GM21528 (cell line): ENCODE measurements around the gene NAA38.
"Not testable (repeated sequence)": the region's sequence is repeated elsewhere in the genome, so short reads cannot be mapped to it uniquely, and the experiment has no call there.

ENCODE experiments used
- ATAC-seq: cut with Tn5 transposase; IDR thresholded peaks from one replicate; pipeline ENCODE4 v1.9.1; 2021; ENCODE audit warnings: mild to moderate bottlenecking, moderate library complexity; ENCODE audit not compliant: unreplicated experiment, low FRiP score

The NAA38 gene

GRCh38 chr17:7882629-7883028 is 25.3 kb upstream of the NAA38 start:
- no peak for ATAC-seq

- no peak for ATAC-seq
Observed at GRCh38 chr17:7882068-7882467, 24.7 kb upstream of the NAA38 start.

- no peak for ATAC-seq
Observed at GRCh38 chr17:7881276-7882054, 24.1 kb upstream of the NAA38 start.

- no peak for ATAC-seq
Observed at GRCh38 chr17:7880076-7880868, 22.9 kb upstream of the NAA38 start.

GRCh38 chr17:7878234-7878633 is 20.9 kb upstream of the NAA38 start:
- ATAC-seq, result no peak

DNA sequence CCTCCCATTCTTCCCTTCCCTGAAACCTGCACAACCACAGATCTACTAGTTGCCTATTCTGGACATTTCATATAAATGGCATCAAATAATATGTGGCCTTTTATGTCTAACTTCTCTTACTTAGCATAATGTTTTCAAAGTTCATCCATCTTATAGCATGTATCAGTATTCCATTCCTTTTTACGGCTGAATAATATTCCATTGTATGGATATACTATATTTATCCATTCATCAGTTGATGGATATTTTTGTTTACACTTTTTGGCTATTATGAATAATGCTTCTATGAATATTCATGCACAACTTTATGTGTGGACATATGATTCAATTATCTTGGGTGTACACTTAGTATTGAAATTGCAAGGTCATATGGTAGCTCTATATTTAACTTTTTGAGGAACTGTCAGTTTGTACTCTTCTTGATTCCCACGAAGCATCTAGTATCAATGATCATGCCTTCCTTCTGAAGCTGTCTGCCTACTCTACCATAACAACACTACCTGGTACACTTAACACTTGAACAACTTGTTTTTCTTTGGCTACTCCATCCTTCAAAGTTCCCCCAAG is 18.5 kb upstream of the NAA38 start:
- no peak for ATAC-seq

DNA sequence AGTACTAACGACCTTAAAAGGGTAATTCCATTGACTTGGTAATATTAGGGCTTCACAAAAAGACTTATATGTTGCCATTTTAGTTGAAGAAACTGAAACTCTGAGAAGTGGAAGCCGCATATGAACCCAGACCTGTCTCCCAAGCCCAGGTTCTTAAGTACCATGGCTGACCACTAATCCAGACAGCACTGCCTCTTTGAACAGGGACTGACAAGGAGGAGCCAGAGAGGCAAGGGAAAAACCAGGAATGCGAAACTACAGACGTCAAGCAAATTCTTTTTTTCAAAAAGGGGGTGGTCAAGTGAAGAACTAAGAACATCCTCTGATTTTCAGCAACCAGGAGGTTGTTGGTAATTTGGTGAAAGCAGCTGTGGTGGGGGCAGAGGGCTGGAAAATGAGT is 15.7 kb upstream of the NAA38 start:
- ATAC-seq, result no peak

- no peak for ATAC-seq
Observed at GRCh38 chr17:7867881-7868329, 10.5 kb upstream of the NAA38 start.

GRCh38 chr17:7864995-7865650 is 7.8 kb upstream of the NAA38 start:
- ATAC-seq, result no peak

GRCh38 chr17:7864384-7864783 is 7.0 kb upstream of the NAA38 start:
- ATAC-seq, result not testable (repeated sequence)

- ATAC-seq, result no peak
Observed at GRCh38 chr17:7862692-7863437, 5.5 kb upstream of the NAA38 start.

GRCh38 chr17:7859028-7859427 is 1.7 kb upstream of the NAA38 start:
- no peak for ATAC-seq

DNA sequence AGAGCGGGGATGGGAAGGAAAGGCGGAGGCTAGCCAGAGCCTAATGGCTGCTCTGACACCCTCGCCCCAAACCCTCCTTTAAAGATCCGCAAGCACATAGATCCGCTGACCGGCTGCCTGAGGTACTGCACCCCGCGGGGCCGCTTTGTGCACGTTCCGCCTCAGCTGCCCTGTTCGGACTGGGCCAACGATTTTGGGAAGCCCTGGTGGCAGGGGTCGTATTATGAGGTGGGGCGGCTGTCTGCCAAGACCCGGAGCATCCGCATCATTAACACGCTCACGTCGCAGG is 1.1 kb upstream of the NAA38 start:
- no peak for ATAC-seq

DNA sequence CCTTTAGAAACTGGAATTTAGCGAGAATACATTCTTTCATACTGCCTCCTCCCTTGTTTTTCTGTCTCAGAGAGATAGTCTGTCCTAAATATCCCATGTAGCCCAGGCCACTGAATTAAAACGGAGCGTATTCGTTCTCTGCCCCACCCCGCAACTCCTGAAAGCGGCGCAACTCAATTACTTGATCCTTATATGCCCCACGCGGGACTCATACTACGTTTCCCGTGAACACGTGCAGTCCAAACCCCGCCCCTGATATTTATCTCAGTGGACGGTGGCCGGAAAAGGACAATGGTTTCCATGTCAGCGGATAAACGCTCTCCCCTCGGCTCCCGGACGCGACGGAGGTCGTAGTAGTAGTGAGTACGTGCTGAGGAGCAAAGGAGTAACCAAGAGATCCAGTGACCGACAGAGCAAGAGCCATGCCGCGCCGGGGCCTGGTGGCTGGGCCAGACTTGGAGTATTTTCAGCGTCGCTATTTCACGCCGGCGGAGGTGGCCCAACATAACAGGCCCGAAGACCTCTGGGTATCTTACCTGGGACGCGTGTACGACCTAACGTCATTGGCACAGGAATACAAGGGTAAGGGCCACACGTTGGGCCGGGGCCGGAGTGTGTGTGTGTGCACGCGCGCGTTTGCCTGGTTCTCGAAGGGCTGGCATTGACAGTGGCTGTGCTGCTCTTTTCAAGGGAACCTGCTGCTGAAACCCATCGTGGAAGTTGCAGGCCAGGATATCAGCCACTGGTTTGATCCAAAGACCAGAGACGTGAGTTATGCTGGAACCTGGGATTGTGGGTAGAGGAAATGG is 558 bp upstream of the NAA38 start, which contains the start of gene CYB5D1:
CYB5D1 (plus strand) TSS at position 291 of the 809 bp plus-strand sequence; CDS start at position 423, 132 bp downstream.
- peak; percentile 45 for ATAC-seq

- no peak for ATAC-seq
Observed at GRCh38 chr17:7856011-7856810, 1.1 kb downstream of the NAA38 start.

- no peak for ATAC-seq
Observed at GRCh38 chr17:7855660-7856010, 1.7 kb downstream of the NAA38 start.

DNA sequence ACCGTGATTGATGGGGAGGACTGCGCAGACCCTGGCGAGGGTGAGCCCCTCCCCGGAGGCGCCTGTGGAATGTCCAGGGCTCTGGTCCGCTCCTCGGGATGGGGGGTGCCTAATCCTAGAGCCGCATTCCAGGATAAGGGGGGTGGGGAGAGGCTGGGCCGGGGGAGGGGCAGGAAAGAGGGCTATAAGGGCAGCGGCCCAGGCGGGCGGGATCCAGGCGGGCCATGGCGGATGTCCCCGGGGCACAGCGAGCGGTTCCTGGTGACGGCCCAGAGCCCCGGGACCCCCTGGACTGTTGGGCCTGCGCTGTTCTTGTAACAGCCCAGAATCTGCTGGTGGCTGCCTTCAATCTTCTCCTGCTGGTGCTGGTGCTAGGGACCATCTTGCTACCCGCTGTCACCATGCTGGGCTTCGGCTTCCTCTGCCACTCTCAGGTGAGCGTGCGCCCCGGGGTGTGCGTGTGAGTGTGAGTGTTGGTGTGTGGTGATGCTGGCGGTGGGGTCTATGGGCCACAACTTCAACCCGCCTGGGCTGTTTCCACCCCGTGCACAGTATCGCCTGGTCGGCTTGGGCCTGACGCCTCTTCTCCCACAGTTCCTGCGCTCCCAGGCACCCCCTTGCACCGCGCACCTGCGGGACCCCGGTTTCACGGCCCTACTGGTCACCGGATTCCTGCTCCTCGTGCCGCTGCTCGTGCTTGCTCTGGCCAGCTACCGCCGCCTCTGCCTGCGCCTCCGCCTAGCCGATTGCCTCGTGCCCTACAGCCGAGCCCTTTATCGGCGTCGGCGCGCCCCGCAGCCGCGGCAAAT is 2.3 kb downstream of the NAA38 start, which contains the start of gene TMEM88:
TMEM88 (plus strand) TSS at position 216 of the 809 bp plus-strand sequence; CDS start at position 225, 9 bp downstream.
- no peak for ATAC-seq
